HG03575 (cell line): ENCODE data around the gene CD7.

Experiments used
- ATAC-seq: cut with Tn5 transposase; IDR thresholded peaks from one replicate; pipeline ENCODE4 v1.9.1; 2021; ENCODE audit not compliant: unreplicated experiment, insufficient number of reproducible peaks, low FRiP score; ENCODE audit errors: extremely low read depth

CD7 gene

DNA sequence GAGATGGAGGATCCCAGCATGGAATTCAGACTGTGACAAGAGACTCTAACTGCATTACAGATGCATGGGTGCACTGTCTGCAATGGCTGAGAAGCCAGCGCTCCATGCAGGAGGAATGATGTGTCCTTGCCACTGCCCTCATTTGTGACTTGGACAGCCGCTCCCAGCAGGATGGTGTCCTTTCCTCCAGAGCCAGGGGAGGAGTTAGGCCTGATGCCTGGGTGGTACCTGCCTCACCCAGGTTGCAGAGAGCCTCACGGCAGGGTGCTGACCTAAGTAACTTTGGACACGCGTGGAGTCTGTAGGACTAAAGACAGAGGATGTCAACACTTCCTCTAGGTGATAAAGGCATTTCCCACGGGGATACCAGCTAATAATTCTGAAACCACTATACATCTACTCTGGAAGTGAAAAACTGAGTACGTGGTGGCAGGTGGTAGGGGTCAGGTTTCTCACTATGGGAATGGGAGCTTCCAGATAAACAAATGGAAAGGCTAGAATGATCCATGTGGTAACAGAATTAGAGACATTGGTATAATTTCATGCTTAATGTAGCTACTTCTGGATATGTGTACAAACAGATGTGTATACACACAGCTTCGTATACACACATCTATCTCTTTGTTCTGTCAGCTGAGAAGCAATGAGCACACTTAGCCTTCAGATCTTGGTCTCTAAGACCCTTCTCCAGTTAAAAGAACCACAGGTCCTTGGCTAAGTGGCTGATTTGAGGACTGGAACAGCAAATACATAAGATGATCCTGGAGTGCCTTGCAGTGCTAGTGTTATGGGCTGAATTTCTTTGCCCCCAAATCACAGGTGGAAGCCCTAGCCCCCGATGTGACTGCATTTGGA is 30.2 kb downstream of the CD7 start:
- ATAC-seq, result no peak

DNA sequence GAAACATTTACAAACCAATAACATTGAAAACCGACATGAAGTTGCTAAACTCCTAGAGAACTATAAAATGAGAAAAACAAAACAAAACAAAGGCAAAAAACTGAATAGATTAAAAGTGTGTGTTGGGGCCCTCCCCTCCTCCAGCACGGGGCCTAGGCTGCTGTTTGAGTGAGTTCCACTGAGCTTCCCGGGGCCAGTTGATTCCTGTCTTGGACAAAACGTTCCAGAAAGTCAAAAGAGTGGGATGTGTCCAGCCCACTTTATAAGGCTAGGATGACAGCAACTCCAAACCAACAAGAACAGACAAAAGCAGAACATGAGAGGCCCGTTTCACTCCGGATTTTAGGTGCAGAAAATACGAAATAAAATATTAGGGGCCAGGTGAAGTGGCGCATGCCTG is 32.3 kb downstream of the CD7 start:
- no peak for ATAC-seq

DNA sequence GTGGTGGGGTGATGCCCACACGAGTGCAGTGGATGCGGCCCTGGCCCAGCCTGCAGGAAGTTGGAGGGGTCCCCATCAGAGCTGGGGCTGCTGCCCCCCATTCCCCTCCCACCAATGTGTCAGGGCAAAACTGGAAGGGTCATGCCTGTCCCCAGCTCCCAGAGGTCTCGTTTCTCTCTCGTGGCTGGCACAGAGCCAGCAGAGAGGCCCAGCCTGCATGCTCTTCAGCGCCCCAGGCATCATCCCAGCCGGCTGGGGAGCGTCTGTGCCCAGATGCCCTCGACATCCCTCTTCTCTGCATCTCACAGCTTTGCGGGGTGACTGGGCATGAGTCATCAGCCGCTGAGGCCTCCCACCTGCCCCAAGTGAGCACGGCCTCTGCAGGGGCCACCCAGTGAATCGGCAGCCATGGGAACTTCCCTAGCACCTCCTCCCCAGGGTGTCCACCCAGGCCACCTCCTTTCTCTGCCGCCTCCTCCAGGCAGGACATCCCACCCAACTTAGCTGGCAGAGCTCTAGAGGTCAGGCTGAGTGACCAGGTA is 34.1 kb downstream of the CD7 start:
- ATAC-seq, result no peak

DNA sequence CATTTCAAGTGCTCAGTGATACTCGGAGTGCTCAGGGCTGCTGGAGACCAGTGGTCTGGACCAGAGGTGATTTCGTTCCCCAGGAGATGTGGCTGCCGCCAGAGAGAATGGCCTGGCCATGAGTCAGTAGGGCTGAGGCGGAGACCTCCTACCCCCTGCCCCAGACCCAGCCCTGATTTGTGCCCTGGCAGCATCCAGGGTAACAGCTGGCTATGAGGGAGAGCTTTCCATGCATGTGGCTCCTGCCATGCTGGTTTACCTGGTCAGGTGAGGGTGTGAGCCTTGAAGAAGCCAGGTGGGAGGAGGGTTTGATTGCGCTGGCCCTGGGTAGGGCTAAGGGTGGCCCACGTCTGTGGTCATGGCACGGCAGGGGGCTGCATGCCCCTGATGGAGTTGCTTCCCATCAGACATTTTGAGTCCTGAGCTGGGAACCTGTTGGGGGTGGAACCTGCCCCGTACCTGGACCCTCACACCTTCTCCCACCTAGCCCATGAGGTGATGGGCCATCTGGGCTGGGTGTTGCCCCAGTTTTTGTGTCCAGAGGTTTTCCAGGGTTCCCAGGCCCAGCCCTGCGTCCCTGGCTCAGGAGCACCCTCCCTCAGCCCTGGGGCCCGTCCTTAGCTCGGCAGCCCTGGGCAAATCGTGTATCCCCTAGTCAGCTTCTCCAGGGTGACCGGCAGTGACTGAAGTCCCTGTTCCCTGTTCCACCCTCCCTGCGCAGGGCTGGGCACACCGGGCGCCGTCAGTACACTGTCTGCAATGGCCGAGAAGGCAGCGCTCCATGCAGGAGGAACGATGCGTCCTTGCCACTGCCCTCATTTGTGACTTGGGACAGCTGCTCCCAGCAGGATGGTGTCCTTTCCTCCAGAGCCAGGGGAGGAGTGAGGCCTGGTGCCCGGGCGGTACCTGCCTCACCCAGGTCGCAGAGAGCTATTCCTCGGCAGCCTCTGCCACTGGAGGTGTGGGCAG is 34.9 kb downstream of the CD7 start:
- no peak for ATAC-seq

DNA sequence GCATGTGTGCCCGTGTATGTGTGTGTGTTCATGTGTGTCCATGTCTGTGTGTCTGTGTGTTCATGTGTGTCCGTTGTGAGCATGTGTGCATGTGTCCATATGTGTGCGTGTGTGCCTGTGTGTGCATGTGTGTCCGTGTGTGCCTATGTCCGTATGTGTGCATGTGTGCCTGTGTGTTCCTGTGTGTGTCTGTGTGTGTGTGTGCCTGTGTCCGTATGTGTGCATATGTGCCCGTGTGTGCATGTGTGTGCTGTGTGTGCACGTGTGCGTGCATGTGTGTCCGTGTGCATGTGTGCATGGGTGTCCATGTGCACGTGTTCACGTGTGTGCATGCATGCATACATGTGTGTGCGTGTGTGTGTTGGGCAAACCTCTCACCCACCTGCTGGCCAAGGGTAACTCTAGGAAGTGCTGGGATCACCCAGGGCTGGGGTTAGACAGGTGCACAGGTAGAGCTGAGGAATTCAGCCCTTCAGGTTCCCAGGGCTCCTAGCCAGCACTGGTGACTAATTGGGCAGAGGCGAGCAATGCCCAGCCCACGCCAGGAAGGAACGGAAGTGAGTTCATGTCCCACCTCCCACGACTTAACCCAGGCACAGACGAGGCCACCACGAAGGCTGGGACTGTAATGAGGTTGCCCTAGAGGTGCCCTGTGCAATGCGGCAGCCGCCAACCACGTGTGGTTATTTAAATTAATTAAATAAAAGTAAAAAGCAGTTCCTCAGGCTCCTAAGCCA is 35.7 kb downstream of the CD7 start:
- no peak for ATAC-seq

DNA sequence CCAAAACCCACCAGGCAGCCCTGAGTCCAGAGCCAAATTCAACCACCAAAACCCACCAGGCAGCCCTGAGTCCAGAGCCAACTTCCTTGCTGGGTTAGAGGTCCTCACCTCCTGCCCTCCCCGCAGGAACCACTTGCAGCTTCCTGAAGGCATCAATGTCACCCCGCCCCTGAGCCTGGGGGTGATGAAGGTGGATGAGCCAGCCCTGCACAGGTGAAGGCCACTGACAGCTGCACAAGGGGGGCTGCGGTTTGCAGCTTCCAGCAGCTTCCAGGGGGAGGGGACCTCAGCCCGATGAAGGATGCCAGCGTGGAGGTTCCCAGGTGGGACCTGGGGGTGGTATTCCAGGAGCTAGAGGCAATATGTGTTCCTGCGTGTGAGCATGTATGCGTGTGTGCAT is 36.3 kb downstream of the CD7 start:
- no peak for ATAC-seq

DNA sequence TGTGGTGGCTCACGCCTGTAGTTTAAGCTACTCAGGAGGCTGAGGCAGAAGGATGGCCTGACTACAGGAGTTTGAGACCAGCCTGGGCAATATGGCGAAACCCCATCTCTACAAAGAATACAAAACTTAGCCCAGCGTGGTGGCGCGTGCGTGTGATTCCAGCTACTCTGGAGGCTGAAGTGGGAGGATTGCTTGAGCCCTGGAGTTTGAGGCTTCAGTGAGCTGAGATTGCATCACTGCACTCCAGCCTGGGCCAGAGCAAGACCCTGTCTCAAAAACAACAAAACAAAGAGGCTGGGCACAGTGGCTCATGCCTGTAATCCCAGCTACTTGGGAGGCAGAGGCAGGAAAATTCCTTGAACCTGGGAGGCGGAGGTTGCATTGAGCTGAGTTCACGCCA is 36.9 kb downstream of the CD7 start:
- no peak for ATAC-seq

DNA sequence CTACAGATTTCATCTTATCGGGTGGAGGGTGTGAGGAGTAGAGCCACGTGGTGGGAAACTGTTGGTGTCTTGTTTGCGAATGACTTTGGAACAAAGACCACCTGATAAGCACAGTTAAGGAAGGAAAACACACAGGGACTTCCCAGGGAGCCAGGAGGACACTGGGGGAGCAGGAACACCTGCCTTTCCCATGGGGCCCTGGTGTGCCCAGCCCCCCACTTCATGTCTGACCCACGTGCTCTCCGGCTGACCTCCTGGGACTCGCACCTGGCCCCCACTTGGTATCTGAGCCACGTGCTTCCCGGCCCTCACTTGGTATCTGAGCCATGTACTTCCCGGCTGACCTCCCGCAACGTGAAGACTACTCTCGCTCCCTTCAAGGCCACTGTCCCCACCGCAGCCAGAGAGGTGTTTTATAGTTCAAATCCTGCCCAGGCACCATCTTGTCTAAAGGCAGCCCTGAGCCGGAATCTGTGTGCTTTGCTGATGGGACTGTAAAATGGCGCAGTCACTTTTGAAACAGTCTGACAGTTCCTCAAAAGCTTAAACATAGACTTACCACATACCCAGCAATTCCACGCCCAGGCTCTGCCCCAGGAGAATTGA is 38.5 kb downstream of the CD7 start:
- ATAC-seq, result no peak

DNA sequence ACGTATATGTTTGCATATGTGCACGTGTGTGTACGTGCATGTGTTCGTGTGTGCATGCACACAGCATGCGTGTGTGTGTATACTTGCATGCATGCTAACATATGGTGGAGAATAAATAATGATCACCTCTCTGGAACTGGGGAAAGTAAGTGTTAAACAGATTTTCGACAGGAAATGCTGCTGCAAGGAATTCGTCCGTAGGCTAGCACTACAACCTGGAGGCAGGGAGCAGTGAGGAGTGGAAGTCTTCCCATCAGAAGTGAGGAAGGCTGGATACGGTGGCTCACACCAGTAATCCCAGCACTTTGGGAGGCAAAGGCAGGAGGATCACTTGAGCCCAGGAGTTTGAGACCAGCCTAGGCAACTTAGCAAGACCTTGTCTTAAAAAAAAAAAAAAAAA is 39.1 kb downstream of the CD7 start:
- ATAC-seq, result no peak

DNA sequence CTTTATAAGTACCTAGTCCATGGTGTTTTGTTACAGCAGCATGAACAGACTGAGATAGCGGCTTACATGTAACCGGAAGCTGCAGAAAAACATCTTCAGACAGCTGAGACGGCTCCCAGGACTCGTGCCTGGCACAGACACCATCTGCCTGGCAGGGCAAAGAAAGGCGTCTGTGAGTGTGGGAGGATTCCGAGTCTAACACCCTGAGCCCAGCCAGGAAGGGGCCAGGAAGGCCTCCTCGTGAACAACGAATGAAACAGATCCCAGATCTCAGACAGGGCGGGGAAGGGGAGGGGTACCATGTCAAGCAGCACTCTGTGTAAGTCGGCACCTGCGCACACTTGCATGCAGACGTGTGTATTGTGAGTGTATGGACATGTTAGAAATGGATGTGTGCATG is 39.6 kb downstream of the CD7 start:
- no peak for ATAC-seq

DNA sequence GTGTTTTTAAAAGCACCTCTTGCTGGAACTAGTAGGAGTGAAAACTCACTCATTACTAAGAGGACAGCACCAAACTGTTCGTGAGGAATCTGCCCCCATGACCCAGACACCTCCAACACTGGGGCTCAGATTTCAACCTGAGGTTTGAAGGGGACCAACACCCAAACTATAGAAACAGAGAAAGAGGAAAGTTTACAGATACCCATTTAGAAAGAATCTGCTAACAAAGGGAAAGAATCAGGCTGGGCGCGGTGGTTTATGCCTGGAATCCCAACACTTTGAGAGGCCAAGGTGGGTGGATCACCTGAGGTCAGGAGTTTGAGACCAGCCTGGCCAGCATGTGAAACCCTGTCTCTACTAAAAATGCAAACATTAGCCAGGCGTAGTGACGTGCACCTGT is 40.5 kb downstream of the CD7 start:
- no peak for ATAC-seq

DNA sequence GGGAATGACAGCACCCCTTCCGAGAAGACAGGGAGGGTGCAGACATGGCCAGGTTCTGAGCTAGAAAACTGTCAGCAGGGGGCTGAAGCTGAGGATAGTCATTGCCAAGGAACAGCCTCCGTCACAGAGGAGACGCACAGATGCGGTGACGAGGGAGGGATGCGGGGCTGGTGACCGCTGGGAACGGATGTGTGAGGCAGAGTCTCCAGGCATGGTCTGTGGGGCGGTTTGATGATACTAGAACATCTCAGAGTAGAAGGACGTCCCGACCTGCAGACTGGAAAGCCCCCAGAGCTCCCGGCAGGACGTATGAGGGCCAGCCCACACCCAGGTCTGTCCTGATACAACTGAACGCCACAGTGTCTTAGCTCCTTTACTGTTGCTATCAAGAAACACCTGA is 42.1 kb downstream of the CD7 start:
- no peak for ATAC-seq

DNA sequence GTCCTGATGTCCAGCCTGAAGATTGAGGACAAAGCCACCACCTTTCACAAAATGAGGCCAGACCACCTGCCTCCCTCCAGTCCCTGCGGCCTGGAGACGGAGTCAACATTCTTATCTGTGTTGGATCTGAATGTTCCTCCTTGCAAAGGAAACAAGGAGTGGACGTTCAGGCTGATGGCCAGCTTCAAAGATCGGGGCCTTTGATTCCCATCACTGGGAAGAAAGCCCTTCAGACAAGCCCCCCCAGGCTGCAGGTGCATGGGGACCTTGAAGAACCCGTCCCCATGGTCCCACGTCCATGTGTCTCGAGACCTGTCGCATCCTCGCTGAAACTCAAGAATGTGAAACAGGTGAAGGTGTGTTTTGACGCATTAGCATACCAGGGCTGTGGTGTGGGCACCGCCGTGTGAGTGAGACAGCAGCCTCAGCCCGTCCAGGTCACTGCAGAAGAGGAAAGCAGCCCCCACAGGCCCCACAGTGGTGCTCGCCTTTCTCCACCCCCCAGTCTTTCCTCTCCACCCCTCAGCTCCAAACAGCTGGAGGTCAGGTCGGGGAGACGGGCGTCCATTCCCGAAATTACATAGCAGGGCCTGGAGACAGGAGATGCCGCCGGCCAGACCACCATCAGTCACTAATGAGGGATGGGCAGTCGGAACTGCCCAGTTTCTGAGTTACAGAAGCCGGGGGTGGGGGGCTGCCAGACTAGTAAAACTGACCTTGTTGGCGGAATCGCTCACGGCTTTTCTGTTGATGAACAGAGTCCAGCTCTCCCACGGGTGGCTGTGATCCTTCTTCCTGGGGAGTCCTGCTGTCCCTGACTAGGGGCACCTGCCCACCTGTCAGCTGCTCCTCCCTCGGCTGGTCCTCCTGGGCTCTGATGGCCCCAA is 43.0 kb downstream of the CD7 start:
- no peak for ATAC-seq

DNA sequence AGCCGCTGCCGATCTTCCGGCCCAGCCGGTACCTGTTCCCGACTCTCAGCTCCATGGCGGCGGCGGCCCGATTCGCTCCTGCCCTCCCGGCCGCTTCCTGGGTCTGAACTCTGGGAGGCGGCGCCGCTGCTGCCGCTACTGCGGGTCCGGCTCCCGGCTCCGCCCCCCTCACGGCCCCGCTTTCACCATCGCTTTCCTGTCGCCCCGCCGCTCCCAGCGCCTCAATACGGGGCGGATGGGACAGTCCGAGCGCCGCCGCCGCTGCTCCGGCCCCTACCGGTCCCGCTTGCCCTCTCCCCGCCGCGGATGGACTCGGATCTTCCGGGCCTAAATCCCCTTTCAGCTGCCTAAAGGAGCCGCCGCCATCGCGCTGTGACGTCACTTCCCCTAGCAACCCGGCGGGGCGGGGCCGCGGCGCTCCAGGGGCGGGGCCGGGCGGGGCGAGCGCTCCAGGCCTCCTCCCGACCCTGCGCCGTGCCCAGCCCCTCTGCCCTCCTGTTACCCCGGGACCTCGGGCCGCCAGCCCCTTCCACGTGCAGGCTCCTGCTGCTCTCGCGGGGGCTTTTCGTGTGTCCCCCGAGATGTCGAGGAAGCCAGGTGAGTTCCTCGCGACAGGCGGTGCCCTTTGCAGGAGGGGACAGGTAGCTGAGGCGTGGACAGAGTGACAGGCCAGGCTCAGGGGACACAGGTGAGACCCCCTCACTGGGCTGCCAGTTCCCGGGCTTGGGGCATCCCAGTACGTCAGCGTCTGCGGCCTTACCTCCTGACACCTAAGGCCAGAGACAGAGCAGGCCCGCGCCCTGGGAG is 43.9 kb downstream of the CD7 start, which contains the start of gene CSNK1D:
Gene CSNK1D (minus strand): TSS at position 374 of the 807 bp plus-strand sequence. CDS start 319 bp downstream, at position 55.
- ATAC-seq, result no peak

DNA sequence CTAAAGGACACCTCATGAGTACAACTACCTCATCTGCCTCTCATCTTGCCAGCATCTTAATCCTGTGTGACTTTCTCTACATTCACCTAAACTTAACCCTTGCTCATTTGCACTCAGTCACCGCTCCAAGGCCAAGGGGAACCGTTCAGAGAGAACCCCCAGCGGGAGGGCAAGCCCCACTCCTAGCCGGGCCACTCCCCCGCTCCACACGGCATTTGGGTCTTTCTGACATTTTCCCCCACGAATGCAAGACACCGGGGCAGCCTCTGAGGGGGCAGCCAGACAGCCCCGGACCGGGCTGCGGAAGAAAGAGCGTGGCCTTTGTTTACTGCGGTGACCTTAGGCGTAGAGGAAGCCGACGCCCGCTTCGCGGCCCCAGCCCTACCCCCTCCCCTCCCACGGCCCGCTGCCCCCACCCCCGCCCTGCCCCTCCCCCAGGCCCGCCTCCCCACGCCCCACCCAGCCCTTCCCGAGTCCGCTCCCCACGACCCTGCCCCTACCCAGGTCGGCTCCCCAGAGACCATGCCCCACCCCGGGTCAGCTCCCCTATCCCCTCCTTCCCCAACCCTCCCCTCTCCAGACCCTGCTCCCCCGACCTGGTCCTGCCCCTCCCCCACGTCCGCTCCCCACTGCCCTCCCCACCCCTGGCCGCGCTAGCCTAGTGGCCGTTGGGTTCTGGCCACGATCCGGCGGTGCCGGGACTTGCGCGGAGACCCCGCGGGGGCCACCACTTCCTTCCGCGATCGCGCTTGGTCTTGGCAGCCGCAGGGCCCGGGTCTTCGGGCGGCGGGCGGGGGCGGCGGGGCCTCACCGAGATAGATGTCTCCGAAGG is 44.7 kb downstream of the CD7 start:
- ATAC-seq, result no peak

DNA sequence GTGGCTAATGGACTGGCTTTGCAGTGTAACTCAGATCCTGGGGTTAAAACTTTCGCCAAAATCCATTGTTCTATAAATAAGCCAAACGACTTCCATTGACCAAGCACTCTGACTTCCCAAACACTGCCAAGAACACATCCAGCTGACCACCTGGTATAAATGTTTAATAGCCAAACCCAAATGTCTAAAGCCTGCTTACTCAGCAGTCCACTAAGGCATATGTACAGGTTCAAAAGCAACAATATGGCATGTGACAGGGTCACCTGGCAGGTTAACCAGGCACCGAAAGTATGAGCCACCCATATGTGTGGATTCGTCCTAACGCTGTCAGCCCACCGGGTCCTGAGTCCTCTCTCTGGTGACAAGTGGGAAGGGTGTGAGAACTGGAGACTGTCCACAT is 46.0 kb downstream of the CD7 start:
- ATAC-seq, result no peak
